Stimulated activated CD4-positive, alpha-beta T cell treated with anti-CD3 and anti-CD28 coated beads, TNF-alpha, amount 100 ng/mL, for 4 hours (primary cell): ENCODE data around the gene SPINT3.

Experiments
- DNase-seq, 3 experiments: peaks; one replicate each; pipeline ENCODE4 v3.0.0-alpha.2; 2020; ENCODE audit warnings: low read depth in 3 of 3

The SPINT3 gene, protein sequence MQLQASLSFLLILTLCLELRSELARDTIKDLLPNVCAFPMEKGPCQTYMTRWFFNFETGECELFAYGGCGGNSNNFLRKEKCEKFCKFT

DNA sequence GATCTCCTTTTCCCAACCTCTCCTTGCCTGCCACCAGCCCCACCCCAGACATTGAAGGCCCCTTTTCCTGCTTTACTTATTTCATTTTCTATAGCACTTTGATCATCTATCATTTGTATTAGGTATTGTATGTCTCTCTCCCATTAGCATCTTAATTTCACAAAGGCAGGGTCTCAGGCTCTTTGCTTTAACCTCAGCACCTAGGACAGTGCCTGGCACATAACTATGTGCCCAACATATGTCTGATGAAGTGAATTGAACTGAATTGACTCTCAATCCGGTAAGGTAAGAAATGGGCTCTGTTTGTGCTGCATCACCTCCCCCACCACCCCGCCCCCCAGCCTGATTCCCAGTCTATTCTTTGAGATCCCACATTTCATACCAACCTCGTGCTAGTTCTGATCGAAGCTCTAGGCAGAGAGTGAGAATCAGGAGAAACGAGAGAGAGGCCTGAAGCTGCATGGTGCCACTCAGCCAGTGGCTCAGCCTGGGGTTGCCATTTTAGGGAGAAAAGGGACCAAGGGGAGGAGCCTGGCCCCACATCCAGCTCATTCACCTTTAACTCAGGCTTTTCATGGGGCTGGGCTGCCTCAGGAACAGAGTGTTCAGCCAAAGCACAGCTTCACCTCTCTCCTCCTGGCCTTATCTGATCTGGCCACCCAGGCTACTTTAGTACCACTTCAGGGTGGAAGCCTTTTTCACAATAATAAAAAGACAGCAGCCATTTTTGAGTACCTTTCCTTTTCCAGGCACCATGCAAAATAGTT is at the start of gene SPINT3:
TSS of gene SPINT3 (minus strand) at position 476 of the 767 bp plus-strand sequence. CDS start at position 462, 14 bp downstream.
- DNase-seq = no peak

DNA sequence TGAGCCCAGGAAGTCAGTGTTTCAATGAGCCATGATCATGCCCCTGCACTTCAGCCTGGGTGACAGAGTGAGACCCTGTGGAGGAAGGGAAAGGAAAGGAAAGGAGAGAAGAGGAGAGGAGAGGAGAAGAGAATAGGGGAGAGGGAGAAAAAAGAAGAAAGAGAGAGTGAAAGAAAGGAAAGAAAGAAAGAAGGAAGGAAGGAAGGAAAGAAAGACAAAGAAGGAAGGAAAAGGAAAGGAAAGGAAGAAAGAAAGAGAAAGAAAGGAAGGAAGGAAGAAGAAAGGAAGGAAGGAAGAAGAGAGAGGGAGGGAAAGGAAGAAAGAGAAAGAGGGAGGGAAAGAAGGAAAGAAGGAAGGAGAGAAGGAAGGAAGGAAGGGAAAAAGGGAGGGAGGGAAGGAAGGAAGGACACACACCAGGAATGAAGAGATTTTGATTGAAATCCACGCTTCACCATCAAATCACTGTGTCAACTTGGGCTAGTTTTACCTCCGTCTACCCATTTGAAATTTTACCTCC is 49.4 kb upstream of the SPINT3 start:
- no peak for DNase-seq

DNA sequence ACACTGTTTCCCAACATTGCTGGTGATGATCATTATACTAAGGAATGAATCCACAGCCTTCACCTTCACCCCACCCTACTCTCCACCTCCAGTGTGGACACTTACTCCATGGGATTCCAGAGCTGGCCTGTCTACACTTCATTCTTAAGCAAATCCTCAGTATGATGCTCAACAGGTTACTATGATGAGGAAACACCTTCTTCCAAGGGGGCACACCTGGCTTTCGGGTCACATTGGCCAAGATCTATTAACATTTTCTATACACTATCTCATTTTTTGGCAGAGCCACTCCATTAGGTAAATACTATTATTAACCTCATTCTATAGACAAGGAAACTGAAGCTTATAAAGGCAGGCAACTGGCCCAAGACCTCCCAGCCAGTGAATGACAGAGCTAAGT is 39.8 kb upstream of the SPINT3 start:
- DNase-seq = no peak

DNA sequence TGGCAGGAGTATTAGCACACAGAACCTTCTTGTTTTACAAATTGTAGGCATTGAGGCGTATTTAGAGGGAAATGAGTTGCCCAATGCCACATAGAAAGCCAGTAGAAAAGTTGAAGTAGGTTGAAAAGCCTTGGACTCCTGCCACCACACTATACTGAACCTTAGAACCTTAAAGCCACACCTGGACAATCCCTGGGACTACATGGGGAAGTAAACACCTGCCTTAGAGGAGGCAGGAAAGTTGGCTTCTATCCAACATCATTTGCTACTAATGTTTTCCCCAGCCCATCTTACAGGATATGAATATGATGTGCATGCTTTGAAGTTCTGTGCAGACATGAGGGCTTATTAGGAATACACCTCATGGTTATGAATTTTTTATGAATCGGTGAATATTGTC is 37.0 kb upstream of the SPINT3 start:
- DNase-seq = no peak

DNA sequence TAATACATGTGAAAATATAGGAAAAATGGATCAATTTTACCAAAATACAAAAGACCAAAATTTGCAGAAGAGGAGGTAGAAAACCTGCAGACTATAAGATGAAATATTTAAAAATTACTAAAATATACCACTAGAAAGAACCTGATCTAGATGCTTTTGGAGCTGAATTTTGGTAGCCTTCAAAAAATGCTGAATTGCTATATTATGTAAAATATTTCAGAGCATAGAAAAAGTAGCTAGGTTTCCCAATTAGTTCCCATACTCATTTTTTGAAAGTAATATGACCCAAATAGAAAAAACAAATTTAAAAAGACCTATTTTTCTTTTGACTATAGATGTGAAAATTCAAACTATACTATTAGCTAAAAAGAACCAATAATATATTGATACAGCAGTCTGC is 35.3 kb upstream of the SPINT3 start:
- no peak for DNase-seq

DNA sequence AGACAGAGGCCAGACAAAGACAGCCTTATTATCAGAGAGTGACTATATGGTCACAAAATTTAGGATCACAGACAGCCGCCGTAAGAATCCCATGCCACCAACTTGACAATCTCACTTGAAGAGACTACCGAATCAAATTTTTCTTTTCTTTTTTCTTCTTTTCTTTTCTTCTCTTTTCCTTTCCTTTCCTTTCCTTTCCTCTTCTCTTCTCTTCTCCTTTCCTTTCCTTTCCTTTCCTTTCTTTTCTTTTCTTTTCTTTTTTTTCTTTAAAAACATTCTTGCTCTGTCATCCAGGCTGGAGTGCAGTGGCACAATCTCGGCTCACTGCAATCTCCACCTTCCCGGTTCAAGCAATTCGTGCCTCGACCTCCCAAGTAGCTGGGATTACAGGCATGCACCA is 33.0 kb upstream of the SPINT3 start:
- no peak for DNase-seq

DNA sequence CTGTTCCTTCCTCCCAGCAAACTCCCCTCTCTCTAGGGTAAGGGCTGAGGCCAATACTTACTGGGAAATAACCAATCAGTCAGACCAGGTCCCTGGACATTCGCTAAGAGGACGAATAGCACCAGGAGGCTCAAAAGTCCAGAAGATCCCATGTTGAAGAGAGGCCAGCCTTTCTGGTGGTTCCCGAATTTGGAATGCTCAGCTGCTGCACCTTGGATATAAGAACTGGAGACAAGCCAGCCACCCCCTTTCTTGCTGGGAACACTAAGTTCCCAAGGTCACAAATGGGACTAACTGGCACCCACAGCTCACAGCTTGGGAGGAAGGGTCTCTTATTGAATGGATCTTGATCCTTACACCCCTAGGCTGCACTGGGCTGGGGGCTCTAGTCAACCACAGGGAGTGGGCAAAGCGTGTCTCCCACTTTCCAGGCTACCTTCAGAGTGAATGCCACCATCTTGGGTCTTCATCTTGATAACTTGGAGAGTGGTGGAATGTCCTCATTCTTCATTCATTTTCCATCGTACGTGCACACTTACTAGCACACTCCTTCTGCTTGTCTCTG is 31.9 kb upstream of the SPINT3 start, which contains the start of gene EPPIN:
TSS of gene EPPIN (minus strand) at position 196 of the 565 bp plus-strand sequence. CDS start at position 152, 44 bp downstream.
- no peak for DNase-seq

DNA sequence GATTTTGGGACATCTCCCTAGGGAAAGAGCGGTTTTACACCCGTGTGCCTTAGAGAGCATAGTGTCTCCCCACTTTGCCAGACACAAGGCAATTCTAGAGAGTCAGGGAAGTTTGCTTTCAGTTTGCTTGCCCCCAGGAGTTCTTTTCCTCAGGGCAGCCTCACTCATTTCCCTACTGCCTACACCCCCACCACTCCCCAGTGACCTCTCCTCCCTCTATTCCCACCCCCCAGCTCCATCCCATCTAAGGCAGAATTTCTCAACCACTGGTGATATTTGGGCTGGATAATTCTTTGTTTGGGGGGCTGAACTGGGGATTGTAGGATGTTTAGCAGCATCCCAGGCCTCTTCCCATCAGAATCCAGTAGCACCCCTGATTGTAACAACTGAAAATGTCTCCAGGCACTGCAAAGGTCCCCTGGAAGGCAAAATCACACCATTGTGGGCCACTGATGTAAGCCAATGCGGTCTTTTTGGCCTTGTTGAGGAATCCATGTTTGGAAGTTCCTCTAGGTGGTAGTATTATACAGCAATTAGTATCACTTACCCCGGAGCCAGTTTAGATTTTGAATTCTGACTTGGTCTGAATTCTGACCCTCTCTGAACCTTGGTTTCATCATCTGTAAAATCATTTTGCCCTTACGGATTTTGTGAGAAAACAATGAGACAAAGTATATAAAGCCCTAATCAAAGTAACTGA is 30.5 kb upstream of the SPINT3 start:
- no peak for DNase-seq

DNA sequence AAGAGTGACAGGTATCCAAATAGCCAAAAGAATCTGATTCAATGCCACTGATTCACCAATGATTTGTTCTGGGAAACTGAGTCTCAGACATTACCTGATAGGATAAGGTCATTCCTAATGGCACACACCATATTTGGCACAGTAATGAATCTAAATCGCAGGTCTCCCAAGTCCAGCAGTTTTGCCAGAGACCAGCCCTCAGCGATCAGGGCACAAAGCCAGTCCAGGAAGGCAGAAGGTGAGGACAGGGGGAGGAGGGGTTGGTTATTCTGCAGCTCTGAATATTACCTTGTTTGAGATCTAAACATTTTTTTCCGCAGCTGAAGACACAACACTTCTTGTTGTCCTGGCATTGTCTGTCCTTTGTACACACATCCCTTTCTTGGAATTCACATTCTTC is 29.9 kb upstream of the SPINT3 start:
- no peak for DNase-seq

DNA sequence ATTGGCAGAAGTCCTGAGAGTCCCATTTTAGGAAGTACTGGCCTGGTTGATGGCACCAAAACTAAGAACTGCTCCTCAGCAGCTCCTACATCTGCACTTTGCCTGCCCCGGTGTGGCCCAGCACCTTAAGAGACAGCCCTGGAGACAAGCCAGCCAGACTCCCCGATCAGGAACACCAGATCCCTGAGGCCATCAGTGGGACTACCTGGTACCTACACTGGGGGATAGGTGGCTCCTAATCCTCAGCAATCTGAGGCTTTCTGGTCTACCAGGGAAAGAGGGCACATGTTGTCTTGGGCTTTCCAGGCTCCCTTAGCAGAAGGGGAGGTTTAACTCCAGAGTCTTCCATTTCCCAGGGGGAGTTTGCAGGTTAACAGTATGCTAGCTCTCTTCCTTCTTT is 24.0 kb upstream of the SPINT3 start, which contains the start of gene WFDC6:
TSS of gene WFDC6 (minus strand) at position 101 of the 400 bp plus-strand sequence. CDS start at position 26, 75 bp downstream.
- DNase-seq = no peak

DNA sequence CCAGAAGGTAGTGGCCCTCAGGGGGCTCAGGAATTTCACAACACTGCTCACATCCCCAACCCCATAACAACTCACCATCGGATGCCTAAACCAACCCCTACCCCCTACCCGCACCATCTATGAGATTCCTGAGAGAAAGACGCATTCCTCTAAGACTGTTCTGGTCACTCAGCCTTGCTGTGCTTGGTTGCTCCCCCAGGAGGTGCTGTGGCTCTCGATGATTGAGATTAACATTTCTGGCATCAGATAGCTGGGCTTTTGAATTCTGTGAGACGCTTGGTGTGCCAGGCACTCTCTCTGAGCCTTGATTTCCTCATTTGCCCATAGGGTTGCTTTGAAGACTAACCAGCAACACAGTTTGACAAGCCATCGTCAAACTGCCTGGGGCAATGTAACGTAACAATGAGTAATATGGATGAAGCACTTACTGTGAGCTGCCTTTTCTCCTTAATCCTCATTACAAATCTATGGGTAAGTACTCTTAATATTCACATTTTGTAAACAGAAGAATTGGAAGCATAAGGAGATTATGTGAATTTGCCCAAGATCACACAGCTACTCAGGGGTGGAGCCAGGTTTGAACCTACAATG is 22.9 kb upstream of the SPINT3 start:
- DNase-seq = no peak

DNA sequence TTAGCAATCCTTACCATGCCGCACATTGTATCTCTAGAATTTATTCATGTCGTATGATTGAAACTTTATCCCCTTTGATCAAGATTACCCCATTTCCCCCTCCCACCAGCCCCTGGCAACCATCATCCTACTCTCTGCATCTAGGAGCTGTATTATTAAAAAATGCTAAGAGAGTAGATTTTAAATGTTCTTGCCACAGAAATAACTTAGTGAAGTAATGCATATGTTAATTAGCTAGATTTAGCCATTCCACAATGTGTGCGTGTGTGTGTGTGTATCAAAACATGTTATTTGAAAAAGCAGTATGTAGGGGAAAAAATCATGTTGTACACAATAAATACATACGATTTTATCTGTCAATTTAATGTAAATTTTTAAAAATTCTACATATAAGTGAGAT is 11.9 kb upstream of the SPINT3 start:
- DNase-seq = no peak

DNA sequence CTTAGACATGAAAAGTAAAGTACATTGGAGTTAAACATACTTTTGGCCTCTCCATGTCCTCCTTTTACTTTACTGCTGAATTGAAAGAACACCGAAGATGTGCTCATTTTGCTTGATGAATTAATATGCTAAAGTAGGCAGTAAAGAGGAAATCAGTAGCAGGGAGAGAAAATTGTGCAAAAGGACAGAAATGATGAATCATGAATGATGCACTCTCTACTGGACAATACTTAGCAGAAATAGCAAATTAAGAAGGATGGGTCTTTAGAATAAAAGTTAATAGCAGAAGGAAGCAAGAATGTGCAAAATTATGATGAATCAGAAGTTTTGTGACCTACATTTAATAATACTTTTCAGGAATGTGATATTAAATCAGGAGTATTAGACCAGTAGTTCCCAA is 8.4 kb upstream of the SPINT3 start:
- no peak for DNase-seq

DNA sequence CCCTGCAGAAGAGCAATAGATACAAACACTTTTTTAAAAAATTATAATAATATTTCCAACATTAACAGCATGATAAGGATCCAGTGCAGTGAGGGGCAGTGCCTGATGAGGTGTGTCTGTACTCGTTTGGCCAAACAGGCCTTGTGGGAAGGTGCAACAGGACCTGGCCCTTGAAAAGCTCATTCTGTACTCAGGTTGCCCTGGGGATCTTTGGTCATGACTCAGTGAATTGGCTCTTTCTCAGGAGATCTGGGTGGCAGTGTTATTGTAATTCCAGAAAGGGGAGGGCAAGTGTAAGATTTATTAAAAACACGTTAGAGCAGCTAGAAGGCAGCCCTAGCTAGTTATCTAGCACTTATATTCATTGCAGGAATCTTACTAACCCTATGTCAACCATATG is 2.9 kb upstream of the SPINT3 start:
- DNase-seq = no peak

DNA sequence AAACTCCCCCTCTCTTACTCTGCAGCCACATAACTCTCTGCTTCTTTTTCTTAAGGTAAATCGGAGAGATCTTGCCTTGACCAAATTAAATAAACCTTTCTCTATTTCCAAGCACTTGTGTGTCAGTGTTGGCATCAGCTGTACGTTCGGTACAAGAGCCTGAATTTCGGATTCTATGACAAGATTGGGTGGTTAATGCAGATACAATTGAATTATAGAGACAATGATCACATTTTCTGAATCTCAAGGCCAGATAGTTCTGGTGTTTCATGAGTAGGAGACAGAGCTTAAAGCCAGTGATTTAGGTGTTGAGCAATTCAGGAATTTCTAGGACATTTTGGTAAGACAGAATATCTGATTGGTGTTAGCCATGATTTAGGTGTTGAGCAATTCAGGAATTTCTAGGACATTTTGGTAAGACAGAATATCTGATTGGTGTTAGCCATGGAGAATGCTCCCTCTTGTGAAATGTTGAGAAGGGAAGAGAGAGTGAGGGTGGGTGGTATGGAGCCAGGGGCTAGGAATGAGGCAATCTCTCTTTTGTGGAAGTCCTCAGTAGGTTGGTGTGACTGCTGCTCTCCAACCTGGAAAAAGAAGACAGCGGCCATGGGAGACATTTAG is 5.1 kb downstream of the SPINT3 start:
- DNase-seq = no peak

DNA sequence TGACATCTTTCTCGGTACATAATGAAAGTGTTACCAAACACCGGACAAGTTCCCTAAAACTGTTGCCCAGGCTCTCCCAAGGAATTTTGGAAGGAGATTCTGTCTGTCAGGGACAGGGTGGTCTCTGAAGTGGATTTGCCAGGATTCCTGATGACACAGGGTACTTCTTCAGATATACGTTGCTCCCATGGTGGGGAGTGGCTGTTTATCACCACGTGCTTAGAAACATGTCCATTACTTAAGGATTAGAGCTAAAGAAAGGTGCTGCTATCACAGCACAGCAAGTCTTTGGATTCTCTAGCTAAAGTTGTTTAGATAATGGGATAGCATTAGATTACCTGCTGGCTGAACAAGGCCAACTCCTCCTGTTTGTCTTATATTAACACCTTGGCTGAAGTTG is 6.3 kb downstream of the SPINT3 start:
- no peak for DNase-seq

DNA sequence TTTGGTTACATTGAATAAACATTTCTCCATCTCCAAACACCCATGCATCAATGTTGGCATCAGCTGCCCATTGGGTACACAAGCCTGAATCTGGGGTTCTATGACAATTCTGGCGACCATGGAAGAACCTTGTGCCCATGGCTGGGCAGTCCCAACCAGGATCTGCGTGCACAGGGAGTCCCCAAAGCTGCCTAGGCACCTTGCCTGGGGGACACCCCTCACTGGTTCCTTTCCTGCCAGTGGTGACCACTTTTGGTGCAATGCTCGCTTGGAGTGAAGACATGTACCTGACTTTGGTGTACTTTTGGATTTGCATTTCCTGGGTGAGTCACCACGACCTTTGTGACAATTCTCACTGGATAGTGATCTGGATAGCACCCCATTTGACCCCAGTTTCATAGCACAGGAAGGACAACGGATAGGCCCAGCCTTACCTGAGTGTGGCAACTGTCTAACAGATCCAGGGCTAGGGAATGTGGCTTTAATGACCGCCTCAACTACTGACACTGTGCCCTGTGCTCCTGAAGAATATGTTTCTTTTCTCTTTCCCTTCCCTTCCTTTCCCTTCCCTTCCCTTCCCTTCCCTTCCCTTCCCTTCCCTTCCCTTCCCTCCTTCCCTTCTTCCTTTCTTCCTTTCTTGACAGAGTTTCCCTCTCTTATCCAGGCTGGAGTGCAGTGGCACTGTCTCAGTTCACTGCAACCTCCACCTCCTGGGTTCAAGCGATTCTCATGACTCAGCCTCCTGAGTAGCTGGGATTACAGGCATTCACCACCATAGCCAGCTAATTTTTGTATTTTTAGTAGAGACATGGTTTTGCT is 7.1 kb downstream of the SPINT3 start:
- DNase-seq = no peak

DNA sequence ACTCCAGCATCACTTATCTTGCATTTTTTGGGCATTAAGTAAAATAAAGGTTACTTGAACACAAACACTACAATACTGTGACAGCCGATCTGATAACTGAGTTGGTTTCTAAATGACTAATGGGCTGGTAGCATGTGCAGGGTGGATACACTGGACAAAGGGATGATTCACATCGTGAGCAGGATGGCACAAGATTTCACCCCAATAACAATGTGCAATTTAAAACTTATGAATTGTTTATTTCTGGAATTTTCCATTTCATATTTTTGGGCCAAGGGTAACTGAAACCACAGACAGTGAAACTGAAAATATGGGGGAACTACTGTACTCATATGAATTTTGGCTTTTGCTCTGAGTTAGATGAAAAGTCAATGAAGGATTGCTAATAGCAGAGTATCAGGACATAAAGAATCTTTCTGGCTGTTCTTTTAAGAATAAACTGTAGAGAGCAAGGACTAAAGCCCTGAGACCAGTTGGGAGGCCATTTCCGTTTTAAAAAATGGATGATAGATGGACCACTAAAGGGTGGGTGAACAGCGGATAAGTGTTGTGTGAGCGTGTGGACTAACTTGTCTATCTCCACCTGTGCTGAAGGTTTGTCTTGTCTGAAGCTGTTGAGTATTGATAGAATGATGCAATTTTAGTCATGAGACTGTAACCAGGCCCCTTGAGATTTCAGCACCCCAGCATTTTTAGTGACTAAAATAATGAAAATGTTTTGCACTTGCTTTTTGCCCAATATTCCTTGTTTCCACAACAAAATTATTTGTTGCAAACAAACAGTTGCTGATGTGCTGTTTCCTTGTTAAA is 8.2 kb downstream of the SPINT3 start:
- DNase-seq = no peak

DNA sequence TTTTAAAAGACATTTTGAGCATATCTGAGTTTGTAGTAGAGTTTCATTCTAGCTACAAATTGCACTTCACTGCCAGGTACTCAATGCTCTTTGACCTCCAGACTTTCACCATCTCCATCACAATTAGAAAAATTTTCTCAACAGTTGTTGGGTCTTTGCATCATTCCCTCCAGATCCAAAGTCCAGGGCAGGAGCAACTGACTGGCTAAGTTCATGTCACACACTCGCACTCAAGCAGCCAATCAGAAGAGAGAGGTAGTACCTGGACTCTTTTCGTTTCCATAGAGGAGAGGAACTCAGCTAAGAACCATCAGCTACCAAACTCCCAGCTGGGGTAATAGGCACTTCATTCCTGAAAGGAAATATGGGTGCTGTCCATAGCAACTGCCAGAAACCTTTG is 9.0 kb downstream of the SPINT3 start:
- DNase-seq = no peak

DNA sequence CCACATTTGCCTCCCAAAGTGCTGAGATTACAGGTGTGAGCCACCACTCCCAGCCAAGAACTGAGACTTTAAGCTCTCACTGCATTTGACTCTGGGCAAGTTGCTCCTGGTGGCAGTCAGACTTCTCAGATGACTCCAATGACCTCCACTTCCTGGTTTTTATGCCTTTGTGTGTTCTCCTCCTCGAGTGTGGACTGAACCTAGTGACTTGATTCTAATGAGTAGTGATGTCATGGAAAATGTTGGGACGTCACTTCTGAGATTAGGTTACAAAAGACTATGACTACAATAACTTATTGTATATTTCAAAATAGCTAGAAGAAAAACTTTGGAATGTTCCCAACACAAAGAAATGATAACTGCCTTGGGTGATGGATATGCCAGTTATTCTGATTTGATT is 12.0 kb downstream of the SPINT3 start:
- no peak for DNase-seq
